Astrocyte (in vitro differentiated cells and primary cell): Measurements from ENCODE around the gene EXOC5.
"Not testable (repeated sequence)": the region's sequence is repeated elsewhere in the genome, so short reads cannot be mapped to it uniquely, and the experiment has no call there.

Experiments
- EZH2 ChIP-seq: IDR thresholded peaks from 2 replicates; pipeline ENCODE4 v1.6.1; 2012; ENCODE audit warnings: mild to moderate bottlenecking, low read length, inconsistent platforms; ENCODE audit not compliant: insufficient read depth
- TF ChIP-seq, protein P1 (sequence below): IDR thresholded peaks from 2 replicates; pipeline ENCODE4 v1.5.1; 2011; ENCODE audit warnings: low read depth, mild to moderate bottlenecking, inconsistent platforms, low read length, moderate library complexity; ENCODE audit not compliant: insufficient read depth

DNA sequence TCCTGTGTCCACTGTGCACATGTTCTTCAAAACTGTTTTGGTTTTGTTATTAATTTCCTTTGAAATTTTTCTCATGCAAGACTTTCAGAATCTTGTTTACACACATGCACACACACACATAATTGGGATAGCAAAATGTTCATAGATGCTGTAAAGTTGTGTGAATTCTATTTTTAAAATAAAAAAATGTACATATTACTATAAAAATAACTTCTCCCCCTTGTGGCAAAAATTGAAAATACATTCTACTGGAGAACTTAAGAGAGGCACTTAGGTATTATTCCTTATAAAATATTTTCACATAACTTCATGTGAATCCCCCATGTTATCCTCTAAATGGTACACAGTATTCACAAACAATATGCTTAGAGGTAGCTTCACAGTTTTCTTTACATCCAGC lies 66.0 kb downstream of the EXOC5 start:
- TF ChIP-seq, protein P1, sequence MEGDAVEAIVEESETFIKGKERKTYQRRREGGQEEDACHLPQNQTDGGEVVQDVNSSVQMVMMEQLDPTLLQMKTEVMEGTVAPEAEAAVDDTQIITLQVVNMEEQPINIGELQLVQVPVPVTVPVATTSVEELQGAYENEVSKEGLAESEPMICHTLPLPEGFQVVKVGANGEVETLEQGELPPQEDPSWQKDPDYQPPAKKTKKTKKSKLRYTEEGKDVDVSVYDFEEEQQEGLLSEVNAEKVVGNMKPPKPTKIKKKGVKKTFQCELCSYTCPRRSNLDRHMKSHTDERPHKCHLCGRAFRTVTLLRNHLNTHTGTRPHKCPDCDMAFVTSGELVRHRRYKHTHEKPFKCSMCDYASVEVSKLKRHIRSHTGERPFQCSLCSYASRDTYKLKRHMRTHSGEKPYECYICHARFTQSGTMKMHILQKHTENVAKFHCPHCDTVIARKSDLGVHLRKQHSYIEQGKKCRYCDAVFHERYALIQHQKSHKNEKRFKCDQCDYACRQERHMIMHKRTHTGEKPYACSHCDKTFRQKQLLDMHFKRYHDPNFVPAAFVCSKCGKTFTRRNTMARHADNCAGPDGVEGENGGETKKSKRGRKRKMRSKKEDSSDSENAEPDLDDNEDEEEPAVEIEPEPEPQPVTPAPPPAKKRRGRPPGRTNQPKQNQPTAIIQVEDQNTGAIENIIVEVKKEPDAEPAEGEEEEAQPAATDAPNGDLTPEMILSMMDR = not testable (repeated sequence)
- not testable (repeated sequence) for TF ChIP-seq EZH2
